NAMALWA (cell line): ENCODE measurements around the gene DOLPP1.
A peak's percentile ranks its signal among the peaks of the same experiment; 100 is the strongest.

ENCODE experiments used
- DNase-seq: peaks from one replicate; pipeline ENCODE4 v3.0.0-alpha.2; 2015; ENCODE audit warnings: low spot score

DOLPP1 gene

GRCh38 chr9:129139233-129139992, 58.5 kb downstream of the DOLPP1 start:
- peak; percentile 91 for DNase-seq

- DNase-seq = peak; percentile 95
These were observed 59.1 kb downstream of the DOLPP1 start for GRCh38 chr9:129139993-129140396.
